CD4-positive, alpha-beta T cell treated with Interleukin-6 for 4 hours (primary cell): Measurements from ENCODE around the gene SLC11A1.
A peak's percentile ranks its signal among the peaks of the same experiment; 100 is the strongest.

Experiments
- DNase-seq: peaks from one replicate; pipeline ENCODE4 v3.0.0-alpha.2; 2020; ENCODE audit warnings: mixed read lengths

The SLC11A1 gene

DNA sequence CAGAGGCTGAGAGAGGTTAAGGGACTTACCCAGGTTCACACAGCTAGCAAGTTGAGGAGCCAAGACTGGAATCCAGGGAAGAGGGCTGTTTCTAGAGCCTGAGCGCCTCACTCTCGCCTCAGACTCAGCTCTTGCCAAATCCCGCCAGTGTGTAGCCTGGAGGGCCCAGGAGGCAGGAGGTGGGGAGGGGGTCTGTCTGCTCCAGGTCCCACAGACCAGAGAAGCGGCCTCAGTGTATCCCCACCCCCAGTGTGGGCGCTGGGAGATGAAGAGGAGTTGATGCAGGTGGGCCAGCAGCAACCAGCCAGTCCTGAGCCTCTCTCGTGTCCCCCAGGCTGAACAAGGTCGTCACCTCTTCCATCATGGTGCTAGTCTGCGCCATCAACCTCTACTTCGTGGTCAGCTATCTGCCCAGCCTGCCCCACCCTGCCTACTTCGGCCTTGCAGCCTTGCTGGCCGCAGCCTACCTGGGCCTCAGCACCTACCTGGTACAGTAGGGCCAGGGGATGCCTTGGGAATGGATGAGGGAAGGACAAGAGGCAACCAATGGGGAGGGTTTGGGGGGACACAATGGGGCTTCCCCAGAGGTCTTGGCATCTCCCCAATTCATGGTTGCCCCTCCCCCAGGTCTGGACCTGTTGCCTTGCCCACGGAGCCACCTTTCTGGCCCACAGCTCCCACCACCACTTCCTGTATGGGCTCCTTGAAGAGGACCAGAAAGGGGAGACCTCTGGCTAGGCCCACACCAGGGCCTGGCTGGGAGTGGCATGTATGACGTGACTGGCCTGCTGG is 12.4 kb downstream of the SLC11A1 start:
- no peak for DNase-seq

DNA sequence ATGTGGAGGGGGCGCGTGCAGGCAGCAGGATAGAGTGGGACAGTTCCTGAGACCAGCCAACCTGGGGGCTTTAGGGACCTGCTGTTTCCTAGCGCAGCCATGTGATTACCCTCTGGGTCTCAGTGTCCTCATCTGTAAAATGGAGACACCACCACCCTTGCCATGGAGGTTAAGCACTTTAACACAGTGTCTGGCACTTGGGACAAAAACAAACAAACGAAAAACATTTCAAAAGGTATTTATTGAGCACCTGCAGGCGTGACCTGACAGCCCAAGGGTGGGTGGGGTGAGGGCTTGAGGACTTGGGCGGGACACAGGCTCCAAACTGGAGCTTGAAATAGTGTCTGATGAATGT is 13.0 kb downstream of the SLC11A1 start:
- no peak for DNase-seq

DNA sequence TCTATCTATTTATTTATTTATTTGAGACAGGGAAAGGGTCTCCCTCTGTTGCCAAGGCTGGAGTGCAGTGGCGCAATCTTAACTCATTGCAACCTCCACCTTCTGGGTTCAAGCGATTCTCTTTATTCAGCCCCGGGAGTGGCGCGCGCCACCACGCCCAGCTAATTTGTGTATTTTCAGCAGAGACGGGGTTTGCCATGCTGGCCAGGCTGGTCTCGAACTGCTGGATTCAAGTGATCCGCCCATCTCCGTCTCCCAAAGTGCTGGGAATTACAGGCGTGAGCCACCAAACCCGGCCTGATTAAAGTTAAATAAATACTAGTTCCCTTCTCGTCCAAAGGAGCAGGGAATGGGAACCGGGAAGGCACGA is 13.4 kb downstream of the SLC11A1 start:
- DNase-seq, result no peak

DNA sequence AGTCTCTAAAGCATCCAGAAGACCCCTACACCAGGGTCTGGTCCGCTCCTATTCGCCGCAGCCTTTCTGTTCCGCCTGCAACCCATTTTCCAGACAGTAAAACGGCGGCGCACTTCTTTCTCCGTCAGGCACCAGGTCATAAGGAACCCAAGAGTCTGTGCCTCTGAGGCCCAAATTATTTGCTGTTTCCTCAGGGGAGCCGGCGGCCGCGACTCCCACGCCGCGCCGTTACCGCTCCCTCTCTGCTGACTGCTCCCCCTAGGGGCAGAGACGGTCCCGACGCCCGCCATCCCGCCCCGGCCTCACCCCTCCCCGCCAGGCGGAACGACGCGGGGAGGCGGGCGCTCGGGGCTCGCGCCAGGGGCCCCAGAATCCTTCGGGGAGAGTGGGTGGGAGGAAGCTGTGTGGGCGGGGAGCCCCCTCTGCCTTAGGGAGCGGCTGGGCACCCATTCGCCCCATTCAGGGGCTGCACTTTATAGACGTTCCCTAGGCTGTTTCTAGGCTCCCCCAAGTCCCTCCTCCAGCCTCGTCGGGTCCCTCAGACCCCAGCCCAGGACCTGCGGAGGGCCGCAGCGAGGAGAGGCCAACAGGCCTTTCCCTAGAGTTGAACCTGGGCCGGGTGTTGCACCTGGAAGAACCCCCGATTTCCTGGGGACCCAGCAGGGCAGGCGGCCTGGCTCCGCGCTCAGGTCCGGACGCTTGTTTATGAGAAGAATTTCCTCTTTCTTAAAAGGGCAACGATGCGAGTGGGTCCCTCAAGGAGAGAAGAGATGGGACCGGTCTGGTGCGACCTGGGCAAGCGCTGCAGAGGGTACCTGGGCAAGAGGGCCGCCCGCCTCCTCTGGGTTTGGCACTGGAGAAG is 14.0 kb downstream of the SLC11A1 start:
- DNase-seq, result peak; percentile 95

DNA sequence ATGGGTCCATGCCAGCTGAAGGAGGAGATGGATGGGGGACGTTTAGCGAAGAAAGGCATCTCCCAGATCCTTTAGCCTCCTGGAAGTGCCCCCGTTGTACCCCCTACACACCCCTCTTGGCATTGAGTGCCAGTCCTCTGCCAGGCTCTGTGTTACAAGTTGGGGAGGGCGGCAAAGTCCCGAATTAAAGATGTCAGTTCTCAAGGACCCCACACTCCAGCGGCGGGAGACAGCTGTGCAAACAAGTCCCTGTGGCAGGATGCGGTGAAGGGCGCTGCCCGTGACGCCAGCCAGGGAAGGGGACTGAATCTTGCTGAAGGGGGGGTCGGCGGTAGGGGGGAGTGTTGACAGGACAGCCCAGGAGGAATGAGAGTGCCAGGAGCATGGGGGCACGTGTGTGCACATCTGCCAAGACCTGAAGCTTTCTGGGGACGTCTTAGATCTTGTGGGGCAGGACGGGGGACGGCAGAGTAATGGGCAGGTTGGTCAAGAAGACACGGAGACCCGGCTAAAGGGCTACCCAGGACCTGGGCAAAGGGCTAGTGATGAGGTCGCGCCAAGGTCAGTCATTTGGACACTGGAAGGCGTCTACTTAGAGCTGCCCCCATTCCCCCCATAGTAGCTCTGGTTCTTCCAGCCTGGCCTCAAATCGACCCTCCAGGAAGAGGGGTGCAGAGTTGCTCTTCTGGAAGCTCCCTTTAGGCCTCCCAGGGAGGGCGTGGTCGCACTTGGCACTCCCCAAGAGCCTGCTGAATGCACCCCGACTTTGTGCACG is 14.8 kb downstream of the SLC11A1 start:
- DNase-seq, result peak; percentile 82

DNA sequence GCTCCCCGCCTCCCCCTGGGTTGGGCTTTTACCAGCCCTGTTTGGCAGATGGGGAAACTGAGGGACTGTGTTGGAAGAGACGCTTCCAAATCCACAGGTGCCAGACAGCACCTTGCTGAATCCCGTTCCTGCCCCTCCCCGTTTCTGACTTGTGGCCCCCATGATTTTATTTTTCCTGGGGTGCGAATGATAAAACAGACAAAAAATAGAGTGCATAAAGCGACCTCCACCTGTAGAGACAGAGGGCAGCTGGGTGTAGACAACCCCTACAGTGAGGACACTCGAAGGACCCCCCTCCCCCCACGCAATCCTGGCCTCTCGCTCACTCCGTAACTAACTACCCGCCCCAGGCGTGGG is 15.4 kb downstream of the SLC11A1 start:
- peak; percentile 37 for DNase-seq

DNA sequence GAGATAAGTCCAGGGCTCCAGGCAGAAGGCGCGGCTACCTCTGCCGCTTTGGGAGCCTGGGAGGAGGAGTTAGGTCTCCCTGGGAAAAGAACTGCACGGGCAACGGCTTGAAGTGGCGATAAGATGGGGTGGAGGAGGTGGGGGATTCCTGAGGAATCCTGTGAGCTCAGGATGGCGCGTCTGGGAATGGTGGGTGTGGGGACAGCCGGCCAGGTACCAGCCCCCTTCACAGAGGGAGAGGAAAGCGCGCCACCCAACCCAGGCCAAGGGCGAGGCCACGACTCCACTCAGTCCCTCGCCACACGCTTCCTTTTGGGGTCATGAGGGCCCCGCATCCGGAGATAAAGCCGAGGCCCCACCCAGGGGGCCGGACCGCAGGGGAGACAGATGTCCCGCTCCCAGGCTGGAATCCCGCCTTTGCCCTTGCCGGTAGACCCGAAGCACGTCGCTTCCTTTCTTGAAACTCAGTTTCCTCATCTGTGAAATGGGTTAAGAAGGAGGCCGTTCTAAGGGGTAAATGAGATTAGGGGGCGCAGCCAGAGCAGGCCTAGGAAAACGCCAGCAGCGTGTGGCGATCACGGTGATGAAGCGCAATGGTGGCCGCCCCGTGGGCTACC is 15.9 kb downstream of the SLC11A1 start:
- DNase-seq, result peak; percentile 57

DNA sequence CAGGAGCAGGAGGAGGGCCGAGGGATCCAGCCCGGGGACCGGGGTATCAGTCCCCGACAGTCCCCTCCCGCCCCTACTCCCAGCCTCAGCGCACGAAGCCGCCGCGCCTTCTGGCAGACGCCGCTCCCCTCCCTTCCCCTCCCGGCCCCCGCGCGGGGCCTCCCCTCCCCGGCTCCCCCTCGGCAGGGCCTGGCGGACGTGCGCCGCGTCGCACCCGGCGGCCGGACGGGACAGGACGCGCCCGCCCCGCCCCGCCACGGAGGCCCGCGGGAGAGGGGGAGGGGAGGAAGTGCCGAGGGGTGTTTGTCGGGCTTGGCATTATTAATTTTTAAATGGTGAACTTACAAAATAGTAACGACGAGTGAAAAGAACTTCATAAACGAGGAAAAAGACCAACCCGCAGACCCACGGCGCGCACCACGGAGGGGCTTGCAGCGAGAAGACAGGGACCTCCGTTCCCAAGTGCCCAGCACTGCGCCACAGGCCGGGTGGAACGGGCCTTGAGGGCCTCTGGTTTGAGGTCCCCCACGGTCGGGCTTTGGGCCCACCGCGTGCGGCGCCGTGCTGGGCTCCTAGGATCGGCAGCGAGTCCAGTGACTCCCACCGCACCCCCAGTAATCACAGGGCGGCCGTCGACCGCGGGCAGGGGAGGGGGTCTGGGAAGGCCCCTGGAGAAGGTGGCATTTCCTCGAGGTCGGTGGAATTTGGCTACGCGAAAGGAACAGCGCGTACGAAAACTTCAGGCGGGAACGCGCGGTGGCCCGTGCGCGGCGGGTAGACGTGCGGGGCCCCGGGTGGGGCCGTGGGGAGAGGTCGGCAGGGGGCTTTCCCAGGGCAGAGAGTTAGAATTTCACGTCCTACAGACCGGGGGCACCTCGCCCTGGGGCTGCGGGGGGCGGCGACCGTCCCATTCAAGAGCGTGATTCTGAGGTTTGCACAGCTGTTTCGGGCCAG is 16.6 kb downstream of the SLC11A1 start:
- DNase-seq, result peak; percentile 70

DNA sequence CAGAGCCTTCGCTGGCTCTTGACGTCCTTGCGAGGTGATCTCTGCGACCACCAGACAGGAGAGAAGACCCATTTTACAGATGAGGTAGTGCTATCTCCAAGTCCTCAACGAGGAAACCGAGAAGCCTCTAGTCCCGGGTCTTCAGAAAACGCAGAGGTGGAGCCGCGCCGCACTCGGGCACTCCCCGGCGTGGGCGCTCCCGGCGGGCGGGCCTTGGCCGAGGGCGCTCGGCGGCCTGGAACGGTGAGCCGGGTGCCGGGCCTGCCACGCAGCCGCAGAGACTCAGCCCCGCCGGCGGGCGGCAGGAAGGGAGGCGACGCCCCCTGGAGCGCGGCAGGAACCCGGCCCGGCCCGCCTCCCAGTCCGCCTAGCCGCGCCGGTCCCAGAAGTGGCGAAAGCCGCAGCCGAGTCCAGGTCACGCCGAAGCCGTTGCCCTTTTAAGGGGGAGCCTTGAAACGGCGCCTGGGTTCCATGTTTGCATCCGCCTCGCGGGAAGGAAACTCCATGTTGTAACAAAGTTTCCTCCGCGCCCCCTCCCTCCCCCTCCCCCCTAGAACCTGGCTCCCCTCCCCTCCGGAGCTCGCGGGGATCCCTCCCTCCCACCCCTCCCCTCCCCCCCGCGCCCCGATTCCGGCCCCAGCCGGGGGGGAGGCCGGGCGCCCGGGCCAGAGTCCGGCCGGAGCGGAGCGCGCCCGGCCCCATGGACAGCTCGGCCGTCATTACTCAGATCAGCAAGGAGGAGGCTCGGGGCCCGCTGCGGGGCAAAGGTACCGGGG is 17.5 kb downstream of the SLC11A1 start, which contains the start of gene CTDSP1:
Gene CTDSP1, plus strand, starts transcription at position 478 of the 776 bp plus-strand sequence. Its CDS starts 223 bp downstream, at position 701.
- DNase-seq, result peak; percentile 93

DNA sequence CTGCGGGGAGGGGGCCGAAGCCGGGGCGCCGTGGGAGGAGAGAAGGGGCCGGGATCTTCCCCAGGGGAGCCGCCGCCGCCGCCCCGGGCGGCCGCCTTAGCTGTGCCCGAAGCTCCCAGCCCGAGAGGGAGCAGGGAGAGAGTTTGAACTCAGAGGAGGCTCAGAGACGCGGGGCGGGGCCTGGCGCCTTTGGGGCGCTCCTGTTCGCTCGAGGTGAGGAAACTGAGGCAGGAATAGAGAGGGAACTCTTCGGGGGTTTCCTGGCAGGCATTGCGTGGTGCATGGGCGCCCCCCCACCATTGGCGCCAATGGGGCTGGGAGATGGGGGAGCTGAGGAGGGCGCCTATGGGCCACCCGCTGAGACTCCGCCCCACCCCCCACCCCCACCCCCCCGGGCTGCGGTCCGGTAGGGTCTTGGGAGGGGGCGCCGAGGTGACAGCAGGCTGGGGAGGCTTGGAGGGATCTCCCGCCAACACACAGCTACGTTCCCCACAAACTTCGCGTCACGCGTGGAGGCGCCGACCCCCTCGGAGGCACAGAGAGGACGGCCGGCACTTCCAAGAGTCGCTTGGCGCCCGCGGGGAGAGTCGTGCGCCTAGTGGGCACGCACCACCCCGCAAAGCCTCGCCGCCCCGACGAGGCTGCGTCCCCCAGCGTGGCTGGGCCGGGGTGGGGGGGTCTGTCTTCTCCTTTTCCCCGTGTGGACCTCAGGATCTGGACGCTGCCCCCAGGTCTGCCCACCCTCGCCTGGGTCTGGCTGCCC is 18.3 kb downstream of the SLC11A1 start:
- peak; percentile 49 for DNase-seq

DNA sequence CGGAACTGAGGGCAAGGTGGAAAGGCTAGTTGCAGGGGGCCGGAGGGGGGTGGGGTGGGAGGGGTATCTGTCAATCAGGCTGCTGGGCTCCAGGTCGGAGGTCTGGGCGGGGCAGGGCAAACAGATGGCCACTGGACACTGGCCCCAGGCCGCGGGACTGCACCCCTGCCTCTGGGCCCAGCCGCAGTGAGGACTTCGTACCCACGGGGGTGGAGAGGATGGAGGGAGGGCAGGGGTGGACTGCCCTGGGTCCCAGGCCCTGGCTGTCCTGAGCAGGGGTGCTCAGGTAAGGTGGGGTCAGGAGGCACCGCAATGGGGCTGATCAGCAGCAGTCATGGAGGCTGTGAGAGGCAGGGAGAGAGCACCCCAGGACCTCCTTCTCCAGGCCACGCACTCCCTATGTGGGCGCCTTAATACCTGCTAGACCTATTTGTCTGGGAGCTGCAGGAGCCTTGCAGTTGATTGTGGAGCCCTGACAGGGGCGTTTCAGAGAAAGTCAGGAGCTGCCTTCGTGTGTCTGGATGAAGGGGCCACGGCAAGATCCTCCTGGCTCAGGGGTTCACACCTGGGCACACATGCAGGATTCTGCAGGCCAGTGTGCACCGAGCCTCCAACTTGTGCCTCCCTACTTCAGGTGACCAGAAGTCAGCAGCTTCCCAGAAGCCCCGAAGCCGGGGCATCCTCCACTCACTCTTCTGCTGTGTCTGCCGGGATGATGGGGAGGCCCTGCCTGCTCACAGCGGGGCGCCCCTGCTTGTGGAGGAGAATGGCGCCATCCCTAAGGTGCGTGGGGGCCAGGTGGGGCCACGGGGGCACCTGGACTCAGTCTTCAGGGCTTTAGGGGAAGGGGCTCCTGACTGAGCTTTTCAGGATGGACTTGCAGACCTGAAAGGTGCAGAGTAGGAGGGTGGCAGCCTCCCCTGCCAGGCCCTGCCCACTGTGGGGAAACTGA is 19.1 kb downstream of the SLC11A1 start:
- no peak for DNase-seq

DNA sequence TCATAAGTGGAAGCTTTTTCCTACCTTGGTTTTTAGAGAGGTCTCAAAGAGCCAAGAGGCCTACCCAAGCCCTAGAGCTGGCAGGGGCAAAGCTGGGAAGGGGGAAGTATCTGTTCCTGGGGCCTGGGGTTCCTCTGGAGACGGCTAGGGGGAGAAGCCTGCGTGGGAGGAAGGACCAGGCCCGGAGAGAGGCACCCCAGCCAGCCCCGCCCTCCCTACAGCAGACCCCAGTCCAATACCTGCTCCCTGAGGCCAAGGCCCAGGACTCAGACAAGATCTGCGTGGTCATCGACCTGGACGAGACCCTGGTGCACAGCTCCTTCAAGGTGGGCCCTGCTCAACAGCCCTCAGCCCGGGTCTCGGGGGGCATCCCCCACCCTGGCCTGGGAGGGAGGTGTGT is 19.8 kb downstream of the SLC11A1 start:
- no peak for DNase-seq

DNA sequence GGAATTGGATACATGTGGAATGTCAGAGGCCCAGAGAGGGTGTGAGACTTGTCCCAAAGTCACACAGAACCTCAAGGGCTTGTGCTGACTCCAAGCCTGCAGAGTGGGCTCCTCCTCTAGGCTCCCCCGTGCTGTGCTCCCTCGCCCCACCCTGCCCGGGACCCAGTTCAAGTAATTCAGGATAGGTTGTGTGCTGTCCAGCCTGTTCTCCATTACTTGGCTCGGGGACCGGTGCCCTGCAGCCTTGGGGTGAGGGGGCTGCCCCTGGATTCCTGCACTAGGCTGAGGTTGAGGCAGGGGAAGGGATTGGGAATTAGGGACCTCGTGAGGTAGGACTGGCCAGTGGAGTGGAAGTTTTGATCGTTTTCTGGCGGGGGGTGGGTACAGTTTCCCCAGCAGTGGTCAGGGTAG is 20.4 kb downstream of the SLC11A1 start:
- no peak for DNase-seq

DNA sequence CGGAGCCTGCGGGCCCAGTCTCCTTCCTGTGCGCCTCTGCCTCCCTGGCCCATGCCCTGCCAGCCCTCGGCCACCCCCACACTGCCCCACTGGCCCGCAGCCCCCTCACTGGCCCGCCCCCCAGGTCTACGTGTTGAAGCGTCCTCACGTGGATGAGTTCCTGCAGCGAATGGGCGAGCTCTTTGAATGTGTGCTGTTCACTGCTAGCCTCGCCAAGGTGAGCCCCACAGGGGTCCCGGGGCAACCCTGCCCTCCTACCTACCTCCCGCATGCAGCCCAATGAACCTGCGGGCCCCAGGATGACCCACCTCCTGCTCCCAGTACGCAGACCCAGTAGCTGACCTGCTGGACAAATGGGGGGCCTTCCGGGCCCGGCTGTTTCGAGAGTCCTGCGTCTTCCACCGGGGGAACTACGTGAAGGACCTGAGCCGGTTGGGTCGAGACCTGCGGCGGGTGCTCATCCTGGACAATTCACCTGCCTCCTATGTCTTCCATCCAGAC is 20.9 kb downstream of the SLC11A1 start:
- DNase-seq, result no peak

DNA sequence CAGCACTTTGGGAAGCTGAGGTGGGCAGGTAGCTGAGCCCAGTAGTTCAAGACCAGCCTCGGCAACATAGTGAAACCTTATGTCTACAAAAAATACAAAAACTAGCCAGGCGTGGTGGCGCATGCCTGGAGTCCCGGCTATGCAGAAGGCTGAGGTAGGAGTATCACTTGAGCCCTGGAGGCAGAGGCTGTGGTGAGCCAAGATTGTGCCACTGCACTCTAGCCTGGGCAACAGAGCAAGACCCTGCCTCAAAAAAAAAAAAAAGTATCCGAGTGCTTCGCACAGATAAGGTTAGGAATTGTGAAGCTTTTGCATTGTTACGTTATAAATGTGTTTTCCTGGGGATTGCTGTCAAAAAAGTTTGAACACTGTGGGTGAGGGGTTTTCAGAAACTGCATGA is 21.7 kb downstream of the SLC11A1 start:
- DNase-seq, result no peak

DNA sequence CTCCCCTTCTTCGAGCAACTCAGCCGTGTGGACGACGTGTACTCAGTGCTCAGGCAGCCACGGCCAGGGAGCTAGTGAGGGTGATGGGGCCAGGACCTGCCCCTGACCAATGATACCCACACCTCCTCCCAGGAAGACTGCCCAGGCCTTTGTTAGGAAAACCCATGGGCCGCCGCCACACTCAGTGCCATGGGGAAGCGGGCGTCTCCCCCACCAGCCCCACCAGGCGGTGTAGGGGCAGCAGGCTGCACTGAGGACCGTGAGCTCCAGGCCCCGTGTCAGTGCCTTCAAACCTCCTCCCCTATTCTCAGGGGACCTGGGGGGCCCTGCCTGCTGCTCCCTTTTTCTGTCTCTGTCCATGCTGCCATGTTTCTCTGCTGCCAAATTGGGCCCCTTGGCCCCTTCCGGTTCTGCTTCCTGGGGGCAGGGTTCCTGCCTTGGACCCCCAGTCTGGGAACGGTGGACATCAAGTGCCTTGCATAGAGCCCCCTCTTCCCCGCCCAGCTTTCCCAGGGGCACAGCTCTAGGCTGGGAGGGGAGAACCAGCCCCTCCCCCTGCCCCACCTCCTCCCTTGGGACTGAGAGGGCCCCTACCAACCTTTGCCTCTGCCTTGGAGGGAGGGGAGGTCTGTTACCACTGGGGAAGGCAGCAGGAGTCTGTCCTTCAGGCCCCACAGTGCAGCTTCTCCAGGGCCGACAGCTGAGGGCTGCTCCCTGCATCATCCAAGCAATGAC is 22.4 kb downstream of the SLC11A1 start:
- DNase-seq, result no peak

DNA sequence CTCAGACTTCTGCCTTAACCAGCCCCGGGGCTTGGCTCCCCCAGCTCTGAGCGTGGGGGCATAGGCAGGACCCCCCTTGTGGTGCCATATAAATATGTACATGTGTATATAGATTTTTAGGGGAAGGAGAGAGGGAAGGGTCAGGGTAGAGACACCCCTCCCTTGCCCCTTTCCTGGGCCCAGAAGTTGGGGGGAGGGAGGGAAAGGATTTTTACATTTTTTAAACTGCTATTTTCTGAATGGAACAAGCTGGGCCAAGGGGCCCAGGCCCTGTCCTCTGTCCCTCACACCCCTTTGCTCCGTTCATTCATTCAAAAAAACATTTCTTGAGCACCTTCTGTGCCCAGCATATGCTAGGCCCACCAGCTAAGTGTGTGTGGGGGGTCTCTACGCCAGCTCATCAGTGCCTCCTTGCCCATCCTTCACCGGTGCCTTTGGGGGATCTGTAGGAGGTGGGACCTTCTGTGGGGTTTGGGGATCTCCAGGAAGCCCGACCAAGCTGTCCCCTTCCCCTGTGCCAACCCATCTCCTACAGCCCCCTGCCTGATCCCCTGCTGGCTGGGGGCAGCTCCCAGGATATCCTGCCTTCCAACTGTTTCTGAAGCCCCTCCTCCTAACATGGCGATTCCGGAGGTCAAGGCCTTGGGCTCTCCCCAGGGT is 23.1 kb downstream of the SLC11A1 start:
- DNase-seq, result no peak
